HG02840 (cell line): ENCODE measurements around the gene DHRS7B.
"Not testable (repeated sequence)": the region's sequence is repeated elsewhere in the genome, so short reads cannot be mapped to it uniquely, and the experiment has no call there.

Source experiments
- ATAC-seq: cut with Tn5 transposase; IDR thresholded peaks from one replicate; pipeline ENCODE4 v1.9.1; 2021; ENCODE audit warnings: mild to moderate bottlenecking, moderate library complexity, moderate number of reproducible peaks; ENCODE audit not compliant: unreplicated experiment, low FRiP score

The DHRS7B gene

DNA sequence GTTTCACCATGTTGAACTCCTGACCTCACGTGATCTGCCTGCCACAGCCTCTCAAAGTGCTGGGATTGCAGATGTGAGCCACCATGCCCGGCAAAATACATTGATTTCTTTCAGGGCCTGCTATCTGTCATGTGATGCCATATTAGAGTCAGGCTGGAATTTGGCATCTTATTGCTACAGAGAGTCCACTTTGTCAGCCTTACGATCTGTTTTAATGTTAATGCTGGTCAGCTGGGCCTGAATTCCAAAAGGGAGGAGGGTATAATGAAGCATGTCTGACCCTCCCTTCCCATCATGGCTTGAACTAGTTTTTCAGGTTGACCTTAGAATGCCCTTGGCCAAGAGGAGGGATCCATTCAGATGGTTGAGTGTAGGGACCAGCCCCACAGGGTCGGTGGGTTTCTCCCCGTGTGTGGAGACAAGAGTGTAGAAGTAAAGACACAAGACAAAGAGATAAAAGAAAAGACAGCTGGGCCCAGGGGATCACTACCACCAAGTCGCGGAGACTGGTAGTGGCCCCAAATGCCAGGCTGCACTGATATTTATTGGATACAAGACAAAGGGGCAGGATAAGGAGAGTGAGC is 19.6 kb upstream of the DHRS7B start:
- not testable (repeated sequence) for ATAC-seq

DNA sequence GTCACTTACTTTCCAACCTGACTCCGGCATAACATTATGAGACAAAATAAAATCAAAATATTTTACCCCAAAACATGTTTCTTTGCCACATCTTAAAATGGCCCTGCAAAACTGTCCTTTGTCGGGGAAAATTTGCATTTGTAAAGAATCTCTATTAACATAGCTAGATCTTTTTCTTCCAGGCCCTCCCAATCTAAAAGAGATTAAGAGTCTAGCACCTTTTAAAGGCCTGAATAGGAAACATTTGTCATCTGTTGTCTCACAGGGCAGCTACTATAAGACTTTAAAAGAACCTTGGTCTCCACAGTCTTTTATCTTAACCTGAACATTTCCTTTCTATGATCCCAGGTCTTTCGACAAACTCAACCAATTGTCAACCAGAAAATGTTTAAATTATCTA is 18.1 kb upstream of the DHRS7B start:
- ATAC-seq = no peak

DNA sequence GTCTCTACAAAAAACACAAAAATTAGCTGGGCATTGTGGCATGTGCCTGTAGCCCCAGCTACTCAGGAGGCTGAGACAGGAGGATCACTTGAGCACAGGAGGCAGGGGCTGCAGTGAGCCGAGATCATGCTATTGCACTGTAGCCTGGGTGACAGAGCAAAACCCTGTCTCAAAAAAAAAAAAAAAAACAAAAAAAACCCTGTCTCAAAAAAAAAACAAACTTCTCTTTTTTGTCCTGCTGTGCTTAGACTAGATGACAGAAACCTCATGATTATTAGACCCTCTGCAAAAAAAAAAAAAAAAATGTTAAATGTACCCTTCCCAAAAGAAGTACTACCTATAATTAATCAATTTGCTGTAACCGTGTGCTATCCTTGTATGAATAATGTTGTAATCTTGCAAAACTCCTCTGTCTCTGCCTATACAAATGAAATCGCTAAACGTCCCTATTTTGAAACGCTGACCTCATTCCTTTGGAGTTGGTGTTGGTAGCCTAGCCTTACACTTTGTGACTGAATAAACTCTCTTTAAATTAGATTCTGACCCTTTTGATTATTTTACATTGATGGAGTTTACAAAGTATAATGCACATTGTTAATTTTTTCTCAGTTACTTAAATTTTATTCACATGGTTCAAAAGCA is 13.6 kb upstream of the DHRS7B start:
- no peak for ATAC-seq

DNA sequence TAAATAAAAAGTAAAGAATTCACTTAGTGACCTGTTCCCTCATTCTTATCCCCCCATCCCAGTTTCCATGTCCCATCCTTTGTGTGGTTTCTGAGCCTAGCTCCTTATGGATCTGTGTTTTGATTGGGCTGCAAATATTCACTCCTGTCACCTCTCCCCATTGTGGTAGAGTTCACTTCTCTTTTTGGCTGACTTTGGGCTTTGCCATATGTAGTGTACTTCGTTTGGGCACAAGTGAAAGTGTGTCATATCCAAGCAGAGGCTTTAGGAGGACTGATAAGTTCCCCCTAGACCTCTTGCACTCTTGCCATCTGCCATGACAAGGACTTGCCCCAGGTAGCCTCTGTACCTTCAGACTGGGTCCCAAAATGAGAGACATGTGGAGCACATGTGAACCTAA is 13.0 kb upstream of the DHRS7B start:
- no peak for ATAC-seq

DNA sequence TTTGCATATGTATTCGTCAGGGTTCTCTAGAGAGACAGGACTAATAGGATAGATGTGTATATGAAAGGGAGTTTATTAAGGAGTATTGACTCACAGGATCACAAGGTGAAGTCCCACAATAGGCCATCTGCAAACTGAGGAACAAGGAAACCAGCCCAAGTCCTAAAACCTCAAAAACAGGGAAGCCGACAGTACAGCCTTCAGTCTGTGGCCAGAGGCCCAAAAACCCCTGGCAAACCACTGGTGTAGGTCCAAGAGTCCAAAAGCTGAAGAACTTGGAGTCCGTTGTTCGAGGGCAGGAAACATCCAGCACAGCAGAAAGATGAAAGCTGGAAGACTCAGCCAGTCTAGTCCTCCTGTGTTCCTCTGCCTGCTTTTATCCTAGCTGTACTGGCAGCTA is 12.0 kb upstream of the DHRS7B start:
- not testable (repeated sequence) for ATAC-seq

DNA sequence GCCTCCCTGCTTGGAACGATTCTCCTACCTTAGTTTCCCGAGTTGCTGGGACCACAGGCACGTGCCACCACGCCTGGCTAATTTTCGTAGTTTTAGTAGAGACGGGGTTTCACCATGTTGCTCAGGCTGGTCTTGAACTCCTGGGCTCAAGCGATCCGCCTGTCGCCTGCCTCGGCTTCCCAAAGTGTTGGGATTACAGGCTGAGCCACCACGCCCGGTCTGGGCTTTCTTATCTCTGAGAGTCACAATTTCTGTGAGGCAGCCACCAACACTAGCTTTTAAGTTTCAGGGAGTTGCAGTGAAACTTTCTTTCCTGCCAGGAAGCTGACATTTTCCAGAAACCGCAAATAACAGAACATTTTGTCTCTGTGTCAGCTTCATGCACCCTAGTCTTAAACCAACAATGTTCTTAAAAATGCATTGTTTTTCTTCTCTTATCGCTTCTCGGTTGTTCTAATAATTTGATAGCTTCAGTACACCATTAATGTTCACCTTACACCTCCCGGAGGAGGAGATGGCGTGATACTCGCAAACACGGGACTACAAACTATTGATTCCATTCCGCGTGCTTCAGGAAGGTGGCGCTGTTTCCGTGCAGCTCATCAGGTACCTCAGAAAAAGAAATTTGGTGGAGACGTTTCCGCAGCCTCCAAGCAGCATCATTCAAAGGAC is 7.4 kb upstream of the DHRS7B start:
- ATAC-seq = no peak

DNA sequence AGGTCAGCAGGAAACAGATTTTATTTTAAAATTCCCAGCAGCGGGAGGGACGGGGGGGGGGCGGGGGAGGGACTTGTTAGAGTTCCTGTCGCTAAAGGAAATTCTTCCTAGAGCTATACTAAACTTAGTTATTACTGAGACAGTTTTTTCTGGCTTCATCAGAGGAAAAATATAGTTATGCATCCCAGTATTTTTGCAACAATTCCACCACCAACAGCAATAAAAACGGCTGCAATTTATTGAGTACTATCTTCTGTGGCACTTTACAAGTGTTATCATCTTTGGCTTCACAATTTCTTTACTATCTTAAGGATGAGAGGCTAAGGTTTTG is 6.9 kb upstream of the DHRS7B start:
- ATAC-seq = no peak

DNA sequence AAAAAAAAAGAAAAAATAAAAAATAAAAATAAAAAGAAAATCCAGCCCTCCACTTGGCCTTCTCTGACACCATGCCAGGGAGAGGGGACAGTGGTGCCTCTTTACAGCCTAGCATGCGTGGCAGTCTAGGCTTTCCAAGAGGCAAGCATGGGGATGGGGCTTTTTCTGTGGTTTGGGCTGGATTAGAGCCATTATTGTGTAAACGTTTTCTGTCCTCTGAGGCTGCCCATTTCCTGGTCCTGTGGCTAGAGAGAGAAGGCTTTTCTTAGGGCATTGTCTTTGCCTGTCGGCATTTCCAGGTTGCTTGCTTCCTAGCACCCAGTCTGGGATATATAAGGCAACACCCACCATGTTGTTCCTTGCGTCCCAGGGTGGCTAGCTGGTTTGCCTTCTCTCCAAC is 2.7 kb upstream of the DHRS7B start:
- no peak for ATAC-seq

DNA sequence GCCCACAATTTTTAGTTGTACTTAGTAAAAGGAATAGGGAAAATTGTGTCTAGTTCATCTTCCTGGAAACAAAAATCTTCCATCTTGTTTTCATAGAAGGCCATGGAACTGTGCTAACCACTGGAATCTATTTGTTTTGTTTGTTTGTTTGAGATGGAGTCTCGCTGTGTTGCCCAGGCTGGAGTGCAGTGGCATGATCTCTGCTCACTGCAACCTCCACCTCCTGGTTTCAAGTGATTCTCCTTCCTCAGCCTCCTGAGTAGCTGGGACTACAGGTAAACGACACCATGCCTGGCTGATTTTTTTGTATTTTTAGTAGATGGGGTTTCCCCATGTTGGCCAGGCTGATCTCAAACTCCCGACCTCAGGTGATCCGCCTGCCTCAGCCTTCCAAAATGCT is 2.2 kb upstream of the DHRS7B start:
- not testable (repeated sequence) for ATAC-seq

DNA sequence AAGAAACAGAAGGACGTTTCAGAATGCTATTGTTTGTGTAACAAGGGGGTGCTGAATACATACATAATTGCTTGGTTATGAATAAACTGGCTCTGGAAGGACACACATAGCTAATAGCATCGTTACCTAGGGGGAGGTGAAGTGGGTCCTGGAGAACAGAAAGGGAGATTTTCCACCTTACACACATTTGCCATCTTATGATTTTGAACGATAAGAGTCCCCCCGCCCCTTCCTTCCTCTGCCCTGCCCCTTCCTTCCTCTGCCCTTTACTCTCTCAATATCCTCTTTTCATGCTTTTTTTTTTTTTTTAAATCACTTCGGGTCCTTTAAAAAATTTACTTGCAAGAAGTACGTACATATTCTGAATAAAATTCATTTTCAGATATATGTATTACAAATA is 902 bp upstream of the DHRS7B start:
- no peak for ATAC-seq

DNA sequence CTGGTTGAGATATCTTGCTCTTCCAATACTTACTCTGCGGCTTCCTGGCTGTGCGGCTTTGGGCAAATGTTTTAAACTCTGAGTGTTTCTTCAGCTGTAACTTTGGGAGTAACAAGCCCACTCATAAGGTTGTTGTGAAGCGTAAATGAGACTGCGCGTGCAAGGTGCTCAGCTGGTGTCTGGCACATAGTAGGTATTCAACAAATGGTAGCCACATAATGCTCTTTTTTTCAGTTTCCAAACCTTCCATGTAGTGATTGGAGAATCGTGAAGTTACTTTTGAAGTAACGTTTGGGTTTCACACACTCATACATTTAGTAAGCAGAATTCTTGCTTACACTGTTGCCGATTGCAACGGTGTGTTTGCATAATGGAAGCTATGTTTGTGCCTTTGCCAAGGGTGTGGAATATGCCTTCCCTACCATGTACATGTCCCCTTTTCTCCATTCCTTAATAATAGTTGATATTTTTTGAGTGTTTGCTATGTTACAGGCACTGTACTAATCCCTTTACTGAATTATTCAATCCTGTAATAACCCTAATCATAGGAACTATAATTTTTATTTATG is 829 bp downstream of the DHRS7B start:
- ATAC-seq = no peak

DNA sequence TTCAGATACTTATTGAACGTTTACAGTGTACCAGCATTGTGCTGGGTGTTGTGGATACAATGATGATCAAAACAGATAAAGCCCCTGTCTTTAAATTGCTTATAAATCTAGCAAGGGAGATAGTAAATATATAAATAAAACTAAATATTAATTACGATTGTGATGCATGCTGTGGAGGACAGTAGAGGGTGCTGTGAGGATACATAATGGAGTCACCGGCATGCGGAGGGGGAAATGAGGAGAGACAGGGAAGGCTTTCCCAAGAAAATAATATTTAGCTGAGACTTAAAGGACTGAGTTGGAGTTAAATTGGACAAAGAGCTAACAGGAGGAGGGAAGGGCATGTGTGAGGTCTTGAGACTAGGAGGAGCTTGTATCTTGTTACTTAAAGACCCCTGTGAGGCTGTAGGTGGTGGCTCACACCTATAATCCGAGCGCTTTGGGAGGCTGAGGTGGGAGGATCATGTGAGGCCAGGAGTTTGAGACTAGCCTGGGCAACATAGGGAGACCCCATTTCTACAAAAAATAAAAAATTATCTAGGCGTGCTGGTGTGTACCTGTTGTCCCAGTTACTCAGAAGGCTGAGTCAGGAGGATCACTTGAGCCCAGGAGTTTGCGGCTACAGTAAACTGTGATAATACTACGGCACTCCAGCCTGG is 2.4 kb downstream of the DHRS7B start:
- no peak for ATAC-seq

DNA sequence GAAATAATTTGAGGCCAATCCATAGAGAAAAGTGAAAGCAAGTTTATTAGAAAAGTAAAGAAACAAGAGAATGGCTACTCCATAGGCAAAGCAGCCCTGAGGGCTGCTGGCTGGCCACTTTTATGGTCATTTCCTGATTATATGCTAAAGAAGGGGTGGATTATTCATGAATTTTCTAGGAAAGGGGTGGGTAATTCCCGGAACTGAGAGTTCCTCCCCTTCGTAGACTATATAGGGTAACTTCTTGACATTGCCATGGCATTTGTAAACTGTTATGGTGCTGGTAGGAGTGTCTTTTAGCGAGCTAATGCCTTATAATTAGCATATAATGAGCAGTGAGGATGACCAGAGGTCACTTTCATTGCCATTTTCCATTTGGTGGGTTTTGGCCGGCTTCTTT is 4.4 kb downstream of the DHRS7B start:
- ATAC-seq = no peak

DNA sequence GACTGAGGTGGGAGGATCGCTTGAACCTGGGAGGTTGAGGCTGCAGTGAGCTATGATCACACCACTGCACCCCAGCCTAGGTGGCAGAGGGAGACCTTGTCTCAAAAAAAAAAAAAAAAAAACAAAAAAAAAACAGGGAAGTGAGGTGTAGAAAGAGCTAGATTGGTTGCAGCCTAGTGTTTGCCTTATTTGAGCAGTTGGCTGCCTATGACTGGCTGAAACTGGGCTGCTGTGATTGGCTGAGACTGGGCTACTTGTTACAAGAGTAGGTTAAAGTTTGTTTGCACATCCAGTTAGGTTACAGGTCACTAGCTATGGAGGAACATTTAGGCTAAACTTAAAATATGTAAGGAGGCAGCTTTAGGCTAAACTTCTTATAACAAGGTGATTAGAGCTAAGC is 5.7 kb downstream of the DHRS7B start:
- ATAC-seq = no peak

DNA sequence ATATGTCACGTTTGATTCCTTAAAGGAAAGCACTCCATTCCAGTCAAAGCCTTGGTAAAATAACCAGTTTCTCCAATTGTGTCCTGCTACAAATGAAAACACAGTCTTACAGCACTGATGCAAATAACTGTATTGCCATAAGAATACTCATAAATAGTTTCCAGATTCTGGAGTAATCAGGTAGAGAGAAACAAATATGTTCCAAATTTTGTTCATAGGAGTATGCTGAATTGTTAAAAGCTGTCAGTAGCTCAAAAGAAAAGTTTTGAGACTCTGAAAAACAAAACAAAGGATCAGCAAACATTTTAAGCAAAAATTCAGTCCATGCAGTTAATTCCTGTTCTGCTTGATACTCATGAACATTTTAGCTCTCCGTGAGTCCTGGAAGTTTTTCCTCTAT is 7.8 kb downstream of the DHRS7B start:
- ATAC-seq = no peak

DNA sequence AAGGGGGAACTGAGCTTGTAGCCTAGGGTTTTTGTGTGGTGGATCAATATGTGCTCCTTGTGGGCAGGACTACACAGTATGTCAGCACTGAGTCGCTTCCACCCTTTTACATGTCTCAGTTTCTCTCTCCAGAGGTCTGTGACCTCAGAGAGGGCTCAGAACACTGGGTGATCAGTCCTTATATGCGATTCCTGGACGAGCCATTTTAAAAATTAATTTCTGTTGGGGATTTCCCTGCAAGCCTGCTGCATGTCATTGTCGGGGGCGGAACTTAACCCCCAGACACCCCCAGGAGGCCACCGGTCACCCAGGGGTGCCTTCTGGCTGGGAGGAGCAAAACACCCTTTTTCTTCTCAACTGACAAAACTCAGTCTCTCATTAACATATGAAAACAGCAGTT is 14.1 kb downstream of the DHRS7B start:
- peak; percentile 56 for ATAC-seq

DNA sequence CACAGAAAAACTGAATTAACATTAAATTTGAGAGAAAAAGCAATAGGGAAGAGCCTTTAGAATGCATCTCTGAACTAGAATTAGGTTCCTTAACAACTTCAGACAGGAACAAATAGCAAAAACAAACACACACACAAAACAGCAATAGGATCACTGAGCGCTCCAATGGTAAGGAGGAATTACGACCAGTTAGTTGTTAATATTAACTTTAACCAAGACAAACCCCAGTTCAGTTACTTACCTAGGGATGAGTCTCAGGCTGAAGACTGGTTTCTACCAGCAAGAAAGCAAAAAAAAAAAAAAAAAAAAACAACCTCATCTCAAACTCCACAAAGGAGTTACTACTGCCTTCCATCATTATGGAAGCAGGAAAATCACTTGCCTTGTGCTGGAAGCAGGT is 14.6 kb downstream of the DHRS7B start:
- ATAC-seq = no peak

DNA sequence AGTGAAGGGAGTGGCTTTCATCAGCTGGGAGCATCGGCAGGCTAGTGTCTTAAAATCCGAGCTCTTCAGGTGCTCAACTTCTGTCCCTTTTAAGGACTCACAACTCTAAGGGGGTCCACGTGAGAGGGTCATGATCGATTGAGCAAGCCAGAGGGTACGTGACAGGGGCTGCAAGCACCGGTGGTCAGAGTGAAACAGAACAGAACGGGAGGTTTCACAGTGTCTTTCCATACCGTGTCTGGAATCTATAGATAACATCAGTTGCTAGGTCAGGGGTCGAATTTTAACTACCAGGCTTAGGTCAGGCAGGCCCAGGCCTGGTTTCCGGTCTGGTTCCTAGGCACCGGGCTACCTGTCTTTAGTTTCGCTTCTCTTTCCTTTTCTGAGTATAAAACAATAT is 15.3 kb downstream of the DHRS7B start:
- ATAC-seq = not testable (repeated sequence)

DNA sequence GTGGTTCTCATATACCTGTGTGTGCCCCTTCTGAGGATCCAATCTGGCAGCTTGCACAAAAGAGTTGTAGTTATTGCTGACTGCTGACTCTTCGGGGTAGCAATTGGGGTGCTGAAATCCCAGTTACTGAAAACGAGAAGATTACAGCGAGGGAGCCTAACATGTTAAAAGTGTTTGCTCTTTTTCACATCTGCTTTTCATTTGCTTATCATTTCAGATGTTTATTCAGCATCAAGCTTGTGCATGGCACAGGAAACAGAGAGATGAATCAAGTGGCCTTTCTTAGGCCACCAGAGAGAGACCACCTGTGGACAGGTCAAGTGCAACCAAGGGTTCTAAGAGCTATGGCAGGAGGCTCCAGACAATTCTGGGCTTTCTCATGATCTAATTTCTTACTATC is 16.9 kb downstream of the DHRS7B start:
- ATAC-seq = no peak

DNA sequence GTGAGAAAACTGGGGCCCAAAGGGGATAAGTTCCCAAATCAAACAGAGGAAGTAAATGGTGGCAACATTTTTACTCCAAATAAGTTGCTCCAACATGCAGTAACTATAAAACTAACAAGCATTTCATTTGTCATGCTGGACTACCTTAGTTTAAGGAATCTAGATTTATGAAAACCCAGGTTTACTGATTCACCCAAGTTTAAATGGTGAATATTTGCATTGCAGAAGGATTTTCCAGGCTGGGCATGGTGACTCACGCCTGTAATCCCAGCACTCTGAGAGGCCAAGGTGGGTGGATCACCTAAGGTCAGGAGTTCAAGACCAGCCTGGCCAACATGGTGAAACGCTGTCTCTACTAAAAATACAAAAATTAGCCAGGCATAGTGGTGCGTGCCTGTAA is 17.5 kb downstream of the DHRS7B start:
- not testable (repeated sequence) for ATAC-seq

DNA sequence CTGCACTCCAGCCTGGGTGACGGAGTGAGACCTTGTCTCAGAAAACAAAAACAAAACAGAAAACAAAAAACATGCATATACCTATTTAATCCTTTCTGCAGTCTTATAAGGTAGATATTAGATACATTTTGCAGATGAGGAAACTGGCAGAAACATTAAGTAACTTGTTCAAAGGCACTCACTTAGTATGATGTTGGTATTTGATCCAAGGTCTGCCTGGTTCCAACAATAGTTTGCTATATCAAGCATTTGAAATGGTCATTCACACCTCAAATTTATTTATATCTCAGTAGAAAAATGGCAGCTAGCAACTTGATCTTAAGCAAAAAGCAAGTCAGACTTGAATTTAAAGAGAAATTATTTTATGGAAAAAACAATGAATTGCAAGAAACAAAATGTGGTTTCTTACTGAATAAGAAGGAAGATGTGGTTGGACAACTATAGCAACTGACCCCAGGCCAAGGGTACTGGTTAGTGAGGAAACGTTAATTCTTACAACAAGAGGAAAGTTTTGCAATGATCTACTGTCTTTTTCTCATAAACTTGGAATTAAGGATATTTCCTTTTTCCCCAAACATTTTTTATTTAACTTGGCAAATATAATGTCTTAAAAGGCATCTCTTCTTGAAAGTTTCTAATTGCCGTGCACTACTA is 19.7 kb downstream of the DHRS7B start:
- no peak for ATAC-seq
